PFSK-1 (cell line): Measurements from ENCODE around the gene KIAA0040.

Source experiments
- FOXP2 ChIP-seq: optimal IDR thresholded peaks from 2 replicates; pipeline ENCODE3; 2011; ENCODE audit warnings: borderline replicate concordance, control low read depth, inconsistent platforms; ENCODE audit not compliant: insufficient read depth; ENCODE audit errors: extremely low read length, extremely low read depth
- POLR2AphosphoS5 ChIP-seq: IDR thresholded peaks from 2 replicates; pipeline ENCODE4 v1.6.1; 2012; ENCODE audit warnings: low read depth, mild to moderate bottlenecking, control low read depth, low read length, moderate library complexity
- REST ChIP-seq, 2 experiments: IDR thresholded peaks; 2 replicates each; pipeline versions ENCODE4 v1.6.1 to v1.8.0; 2011 to 2012; ENCODE audit warnings: low read depth in 2 of 2, low read length in 2 of 2, control low read depth in 1 of 2, inconsistent platforms in 1 of 2, mild to moderate bottlenecking in 1 of 2, moderate library complexity in 1 of 2; ENCODE audit not compliant: insufficient read depth in 1 of 2
- SIN3A ChIP-seq: IDR thresholded peaks from 2 replicates; pipeline ENCODE4 v1.6.1; 2012; ENCODE audit warnings: mild to moderate bottlenecking, low read length, moderate library complexity, borderline replicate concordance; ENCODE audit not compliant: insufficient read depth
- TAF1 ChIP-seq: IDR thresholded peaks from 2 replicates; pipeline ENCODE4 v1.6.1; 2012; ENCODE audit warnings: low read length, control low read depth, borderline replicate concordance; ENCODE audit not compliant: insufficient read depth

DNA sequence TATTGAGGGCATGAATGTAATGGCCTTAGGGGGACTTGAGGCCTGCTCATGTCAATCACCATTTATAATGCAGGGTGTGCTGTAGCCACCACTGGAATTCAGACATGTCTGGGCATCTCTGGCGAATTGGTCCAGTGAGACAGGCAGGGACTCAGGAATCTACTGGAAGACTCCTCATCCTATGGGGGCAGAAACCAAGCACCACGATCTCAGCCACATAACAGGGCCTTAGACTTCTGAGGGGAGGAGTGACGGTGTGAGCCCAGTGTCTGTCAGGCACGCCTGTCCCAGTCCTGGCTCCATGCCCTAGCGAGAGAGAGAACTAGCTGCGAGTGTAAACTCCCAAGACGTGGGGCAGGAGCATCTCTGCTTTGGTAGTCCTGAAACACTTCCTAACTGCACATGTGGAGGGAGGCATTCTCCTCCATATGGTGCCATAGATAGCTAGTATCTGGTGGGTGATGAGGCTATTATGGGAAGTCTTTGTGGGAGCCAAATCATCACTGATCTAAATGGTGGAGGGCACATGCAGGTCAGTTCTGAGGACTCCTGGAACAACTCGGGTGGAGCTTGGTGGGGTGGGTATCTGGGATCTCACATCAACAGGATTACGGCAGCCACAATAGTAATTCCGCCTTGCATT, 29.8 kb upstream of the KIAA0040 start:
- no peak for TF ChIP-seq POLR2AphosphoS5
- no peak for TF ChIP-seq SIN3A
- no peak for TF ChIP-seq REST (IDR thresholded peaks at IDR 0.05; ENCODE audit: insufficient read depth in 1 of 2, low read depth in 2 of 2, low read length in 2 of 2)
- TF ChIP-seq TAF1 = no peak
- TF ChIP-seq FOXP2 = no peak
